Measurements from ENCODE around the gene ZNF134. TPM values are rescaled to one million over a fixed set of nuclear protein-coding genes. Genes with fewer than 3 reads are reported as not detected.

ZNF134 gene
- polyA plus RNA-seq, 1 donor = 18.3 TPM

DNA sequence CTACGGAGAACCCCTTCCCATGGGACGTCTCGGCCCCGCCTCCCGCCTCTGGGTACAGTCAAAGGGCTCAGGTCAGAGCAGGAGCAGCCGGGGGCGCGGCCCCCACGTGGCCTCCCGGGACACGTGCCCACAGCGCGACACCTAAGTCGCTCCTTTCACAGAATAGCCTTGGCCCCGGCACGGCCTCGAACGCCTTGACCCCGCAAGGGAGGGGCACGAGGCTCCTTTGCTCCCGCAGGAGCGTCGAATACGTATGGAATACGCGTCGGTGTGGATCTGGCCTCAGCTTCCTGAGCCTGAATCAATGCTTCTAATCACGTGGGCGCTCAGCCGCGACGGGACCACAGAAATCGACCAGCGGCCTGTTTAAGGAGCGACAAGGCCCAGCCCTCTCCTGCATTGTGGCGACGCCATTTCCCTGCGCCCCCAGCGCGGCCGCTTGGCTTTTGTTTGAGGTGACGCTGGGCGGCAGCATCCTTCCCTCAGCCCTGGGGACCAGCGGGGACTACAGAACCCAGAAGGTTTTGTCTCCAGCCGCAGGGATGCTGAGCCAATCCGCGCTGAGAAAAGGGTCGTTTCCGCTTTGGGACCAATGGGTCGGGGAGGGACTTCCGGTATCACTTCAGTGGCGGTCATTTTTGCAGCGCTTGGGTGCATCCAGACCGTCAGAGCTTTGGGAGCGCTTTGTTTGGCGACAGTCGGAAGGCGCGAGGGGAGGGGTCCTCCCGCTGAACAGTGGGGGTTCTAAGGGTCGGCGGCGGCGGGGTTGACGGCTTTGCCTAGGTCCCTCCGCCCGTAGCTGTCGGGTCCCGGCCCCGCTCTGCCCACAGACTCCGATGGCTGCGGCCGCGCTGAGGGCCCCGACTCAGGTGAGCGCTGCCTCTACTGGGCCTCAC is 30.3 kb upstream of the ZNF134 start, which contains the start of gene ZIK1:
Gene ZIK1, plus strand, starts transcription at position 625 of the 896 bp plus-strand sequence. Its CDS starts 212 bp downstream, at position 837.
- H3K27me3 ChIP-seq (ENCODE audit: control insufficient read depth, insufficient read depth, low read length) = peaks cover 2% of the 10 kb centered on the region

DNA sequence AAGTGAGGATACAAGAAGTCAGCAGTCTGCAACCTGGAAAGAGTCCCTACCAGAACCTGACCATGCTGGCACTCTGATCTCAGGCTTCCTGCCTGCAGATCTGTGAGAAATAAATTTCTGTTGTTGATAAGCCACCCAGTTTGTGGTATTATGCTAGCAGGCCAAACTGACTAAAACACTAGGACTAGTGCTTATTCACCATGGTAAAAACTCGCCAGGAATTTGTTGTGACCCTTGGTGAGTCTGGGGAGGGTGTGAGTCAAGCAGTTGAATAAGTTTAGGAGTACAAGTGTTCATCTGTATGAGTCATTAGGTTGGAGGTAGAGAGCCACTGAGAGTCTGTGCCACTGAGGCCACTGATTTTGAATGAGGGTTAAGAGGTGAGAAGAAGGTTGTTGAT is 26.5 kb upstream of the ZNF134 start:
- H3K27ac ChIP-seq (ENCODE audit: low read length) = no peak overlapping the region
- DNase-seq = no peak
- no CpG with 5 or more reads among the region's 1 CpG for WGBS (ENCODE audit: insufficient coverage, low lambda C conversion rate)
- H3K4me3 ChIP-seq (ENCODE audit: low read length) = no peak overlapping the region
- peaks cover 49% of the 10 kb centered on the region for H3K9me3 ChIP-seq (ENCODE audit: control insufficient read depth, low read depth, low read length)
- peaks cover 7% of the 10 kb centered on the region for H3K4me1 ChIP-seq (ENCODE audit: control insufficient read depth, insufficient read depth, low read length)
- peaks cover 51% of the 10 kb centered on the region for H3K36me3 ChIP-seq (ENCODE audit: control insufficient read depth, insufficient read depth, low read length)
- no peaks in the 10 kb centered on the region for H3K27me3 ChIP-seq (ENCODE audit: control insufficient read depth, insufficient read depth, low read length)

More for the DNA sequence above, 30.3 kb upstream of the ZNF134 start, which contains the start of gene ZIK1:
- WGBS (ENCODE audit: insufficient coverage, low lambda C conversion rate) = no CpG with 5 or more reads among the region's 76 CpGs
- peaks cover 21% of the 10 kb centered on the region for H3K36me3 ChIP-seq (ENCODE audit: control insufficient read depth, insufficient read depth, low read length)
- H3K4me3 ChIP-seq (ENCODE audit: low read length) = peak within 1 kb of the TSS; percentile 76
- DNase-seq = peak; percentile 90 to 97
- peaks cover 13% of the 10 kb centered on the region for H3K4me1 ChIP-seq (ENCODE audit: control insufficient read depth, insufficient read depth, low read length)
- peak within 1 kb of the TSS; percentile 14 for H3K27ac ChIP-seq (ENCODE audit: low read length)
- H3K9me3 ChIP-seq (ENCODE audit: control insufficient read depth, low read depth, low read length) = peaks cover 37% of the 10 kb centered on the region

DNA sequence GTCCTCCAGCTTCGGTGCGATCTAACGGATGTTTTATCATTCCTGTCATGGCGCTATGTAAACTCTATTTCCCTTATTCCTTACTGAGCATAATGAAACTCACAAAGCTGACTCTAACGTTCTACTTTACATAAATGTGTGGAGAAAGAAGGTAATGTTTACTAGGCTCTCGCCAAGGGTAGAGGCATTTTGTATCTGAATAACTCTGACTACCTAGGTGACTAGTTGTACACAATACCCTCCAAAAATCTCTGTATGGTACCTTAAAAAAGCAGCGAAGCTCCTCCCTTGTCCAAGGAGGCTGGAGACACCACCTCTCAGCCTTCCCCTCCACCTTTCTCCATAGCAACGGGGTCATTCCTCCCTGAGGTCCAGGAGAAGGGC is 14.7 kb upstream of the ZNF134 start:
- no peak for DNase-seq
- Histone ChIP-seq H3K36me3 (ENCODE audit: control insufficient read depth, insufficient read depth, low read length) (peaks cover 3% of the 10 kb centered on the region), H3K4me3 (ENCODE audit: low read length) (peak overlapping the region; percentile 89), H3K4me1 (ENCODE audit: control insufficient read depth, insufficient read depth, low read length) (peaks cover 3% of the 10 kb centered on the region), H3K9me3 (ENCODE audit: control insufficient read depth, low read depth, low read length) (peaks cover 5% of the 10 kb centered on the region), H3K27ac (ENCODE audit: low read length) (no peak overlapping the region), H3K27me3 (ENCODE audit: control insufficient read depth, insufficient read depth, low read length) (no peaks in the 10 kb centered on the region)
- no CpG with 5 or more reads among the region's 8 CpGs for WGBS (ENCODE audit: insufficient coverage, low lambda C conversion rate)

DNA sequence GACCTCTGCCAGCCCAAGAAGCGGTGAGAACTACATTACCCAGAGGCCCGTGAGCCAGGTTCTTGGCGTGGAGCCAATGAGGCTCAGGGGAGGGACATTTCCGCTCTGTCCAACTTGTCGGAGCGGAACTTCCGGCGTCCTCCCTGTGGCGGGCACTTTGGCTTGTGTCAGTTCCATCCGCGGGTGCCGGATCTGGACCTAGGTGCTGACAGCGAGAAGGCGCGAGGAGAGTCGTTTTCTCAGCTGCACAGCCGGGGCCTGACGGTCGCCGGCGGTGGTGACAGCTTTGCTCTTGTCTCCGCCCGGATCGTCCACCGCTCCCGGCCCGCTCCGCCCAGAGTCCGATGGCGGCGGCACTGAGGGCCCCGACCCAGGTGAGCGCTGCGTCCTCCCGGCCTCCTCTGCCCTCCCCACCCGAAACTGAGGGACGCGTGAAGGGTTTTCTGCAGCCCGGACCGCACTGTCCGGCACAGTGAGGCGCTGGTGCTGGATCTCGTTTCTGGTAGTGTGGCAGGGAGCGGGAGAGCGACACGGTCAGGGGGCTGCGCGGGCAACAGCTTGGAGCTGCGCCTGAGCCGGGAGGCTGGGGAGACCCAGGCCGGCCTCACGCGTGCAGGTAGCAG is 14.2 kb upstream of the ZNF134 start, which contains the start of gene ZNF530:
Gene ZNF530, plus strand, starts transcription at position 125 of the 623 bp plus-strand sequence. CDS start 4,461 bp downstream, outside the sequence.
- Histone ChIP-seq H3K27me3 (ENCODE audit: control insufficient read depth, insufficient read depth, low read length) (no peaks in the 10 kb centered on the region), H3K27ac (ENCODE audit: low read length) (no peak within 1 kb of the TSS), H3K4me3 (ENCODE audit: low read length) (peak within 1 kb of the TSS; percentile 89), H3K36me3 (ENCODE audit: control insufficient read depth, insufficient read depth, low read length) (peaks cover 8% of the 10 kb centered on the region), H3K4me1 (ENCODE audit: control insufficient read depth, insufficient read depth, low read length) (peaks cover 3% of the 10 kb centered on the region), H3K9me3 (ENCODE audit: control insufficient read depth, low read depth, low read length) (peaks cover 5% of the 10 kb centered on the region)
- WGBS (ENCODE audit: insufficient coverage, low lambda C conversion rate) = no CpG with 5 or more reads among the region's 53 CpGs
- DNase-seq = peak; percentile 91 to 93

- Histone ChIP-seq H3K27ac (ENCODE audit: low read length) (no peak overlapping the region), H3K9me3 (ENCODE audit: control insufficient read depth, low read depth, low read length) (peaks cover 10% of the 10 kb centered on the region), H3K4me3 (ENCODE audit: low read length) (no peak overlapping the region), H3K4me1 (ENCODE audit: control insufficient read depth, insufficient read depth, low read length) (no peaks in the 10 kb centered on the region), H3K27me3 (ENCODE audit: control insufficient read depth, insufficient read depth, low read length) (no peaks in the 10 kb centered on the region), H3K36me3 (ENCODE audit: control insufficient read depth, insufficient read depth, low read length) (peaks cover 24% of the 10 kb centered on the region)
- no CpG with 5 or more reads among the region's 5 CpGs for WGBS (ENCODE audit: insufficient coverage, low lambda C conversion rate)
- no peak for DNase-seq
These were observed 7.1 kb upstream of the ZNF134 start for GRCh38 chr19:57606931-57607330.

GRCh38 chr19:57611113-57611512 is 2.9 kb upstream of the ZNF134 start:
- Histone ChIP-seq H3K27me3 (ENCODE audit: control insufficient read depth, insufficient read depth, low read length) (no peaks in the 10 kb centered on the region), H3K4me1 (ENCODE audit: control insufficient read depth, insufficient read depth, low read length) (no peaks in the 10 kb centered on the region), H3K9me3 (ENCODE audit: control insufficient read depth, low read depth, low read length) (peaks cover 22% of the 10 kb centered on the region)

GRCh38 chr19:57615346-57615745 is 1.3 kb downstream of the ZNF134 start:
- H3K9me3 ChIP-seq (ENCODE audit: control insufficient read depth, low read depth, low read length) = peaks cover 46% of the 10 kb centered on the region
- no peak for DNase-seq
- WGBS (ENCODE audit: insufficient coverage, low lambda C conversion rate) = no CpG with 5 or more reads among the region's 3 CpGs
- H3K36me3 ChIP-seq (ENCODE audit: control insufficient read depth, insufficient read depth, low read length) = peaks cover 49% of the 10 kb centered on the region
- no peaks in the 10 kb centered on the region for H3K4me1 ChIP-seq (ENCODE audit: control insufficient read depth, insufficient read depth, low read length)
- H3K27ac ChIP-seq (ENCODE audit: low read length) = no peak overlapping the region
- no peaks in the 10 kb centered on the region for H3K27me3 ChIP-seq (ENCODE audit: control insufficient read depth, insufficient read depth, low read length)
- H3K4me3 ChIP-seq (ENCODE audit: low read length) = no peak overlapping the region

More at GRCh38 chr19:57611113-57611512, 2.9 kb upstream of the ZNF134 start:
- DNase-seq = no peak
- H3K4me3 ChIP-seq (ENCODE audit: low read length) = no peak overlapping the region
- no CpG with 5 or more reads among the region's 4 CpGs for WGBS (ENCODE audit: insufficient coverage, low lambda C conversion rate)
- H3K27ac ChIP-seq (ENCODE audit: low read length) = no peak overlapping the region
- peaks cover 12% of the 10 kb centered on the region for H3K36me3 ChIP-seq (ENCODE audit: control insufficient read depth, insufficient read depth, low read length)

- Histone ChIP-seq H3K27me3 (ENCODE audit: control insufficient read depth, insufficient read depth, low read length) (no peaks in the 10 kb centered on the region), H3K9me3 (ENCODE audit: control insufficient read depth, low read depth, low read length) (peaks cover 71% of the 10 kb centered on the region), H3K36me3 (ENCODE audit: control insufficient read depth, insufficient read depth, low read length) (peaks cover 75% of the 10 kb centered on the region), H3K27ac (ENCODE audit: low read length) (no peak overlapping the region), H3K4me3 (ENCODE audit: low read length) (no peak overlapping the region), H3K4me1 (ENCODE audit: control insufficient read depth, insufficient read depth, low read length) (no peaks in the 10 kb centered on the region)
- 100% methylated on average over 2 of the region's 10 CpGs for WGBS (ENCODE audit: insufficient coverage, low lambda C conversion rate)
- DNase-seq = no peak
These were observed 6.8 kb downstream of the ZNF134 start for GRCh38 chr19:57620673-57621348.

DNA sequence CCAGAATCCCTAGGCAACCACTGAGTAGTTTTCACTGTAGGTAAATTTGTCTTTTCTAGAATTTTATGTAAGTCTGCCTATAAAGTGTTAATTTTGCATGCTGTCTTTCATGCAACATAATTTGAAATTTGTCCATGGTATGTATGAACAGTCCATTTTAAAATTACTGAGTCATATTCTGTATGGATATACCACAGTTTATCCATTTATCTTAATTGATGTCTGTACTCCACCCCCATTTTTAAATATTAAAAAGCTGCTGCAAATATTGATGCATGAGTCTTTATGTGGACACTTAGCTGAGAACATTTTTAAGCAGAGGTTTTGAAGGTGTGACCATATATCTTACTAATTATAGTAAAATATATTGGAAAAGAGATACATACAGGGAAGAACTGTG is 9.0 kb downstream of the ZNF134 start:
- peaks cover 60% of the 10 kb centered on the region for H3K9me3 ChIP-seq (ENCODE audit: control insufficient read depth, low read depth, low read length)
- no peak for DNase-seq

More for the DNA sequence above, 9.0 kb downstream of the ZNF134 start:
- Histone ChIP-seq H3K4me3 (ENCODE audit: low read length) (no peak overlapping the region), H3K27ac (ENCODE audit: low read length) (no peak overlapping the region), H3K27me3 (ENCODE audit: control insufficient read depth, insufficient read depth, low read length) (no peaks in the 10 kb centered on the region), H3K36me3 (ENCODE audit: control insufficient read depth, insufficient read depth, low read length) (peaks cover 54% of the 10 kb centered on the region), H3K4me1 (ENCODE audit: control insufficient read depth, insufficient read depth, low read length) (no peaks in the 10 kb centered on the region)
